Rectal smooth muscle tissue (tissue), 1 donor: ENCODE measurements around the gene LVRN.
A peak's percentile ranks its signal among the peaks of the same experiment; 100 is the strongest.

ENCODE experiments used
- H3K27ac ChIP-seq: one replicate; pipeline ENCODE4 v1.7.0; 2013; ENCODE audit warnings: low read depth, low read length, inconsistent platforms
- H3K27me3 ChIP-seq: one replicate; pipeline ENCODE4 v1.7.0; 2013; ENCODE audit warnings: low read length; ENCODE audit not compliant: control insufficient read depth, insufficient read depth
- H3K36me3 ChIP-seq: one replicate; pipeline ENCODE4 v1.7.0; 2013; ENCODE audit warnings: low read length; ENCODE audit not compliant: control insufficient read depth, insufficient read depth
- H3K4me1 ChIP-seq: one replicate; pipeline ENCODE4 v1.7.0; 2013; ENCODE audit warnings: low read length; ENCODE audit not compliant: control insufficient read depth, insufficient read depth
- H3K4me3 ChIP-seq: one replicate; pipeline ENCODE4 v1.7.0; 2013; ENCODE audit warnings: low read length
- H3K9ac ChIP-seq: one replicate; pipeline ENCODE4 v1.7.0; 2013; ENCODE audit warnings: low read length

The LVRN gene

GRCh38 chr5:115963566-115963965, 1.3 kb downstream of the LVRN start:
- Histone ChIP-seq H3K27me3 (peaks cover 22% of the 10 kb centered on the region), H3K4me3 (peak overlapping the region; percentile 7), H3K27ac (no peak overlapping the region), H3K9ac (no peak overlapping the region), H3K36me3 (no peaks in the 10 kb centered on the region), H3K4me1 (no peaks in the 10 kb centered on the region)

DNA sequence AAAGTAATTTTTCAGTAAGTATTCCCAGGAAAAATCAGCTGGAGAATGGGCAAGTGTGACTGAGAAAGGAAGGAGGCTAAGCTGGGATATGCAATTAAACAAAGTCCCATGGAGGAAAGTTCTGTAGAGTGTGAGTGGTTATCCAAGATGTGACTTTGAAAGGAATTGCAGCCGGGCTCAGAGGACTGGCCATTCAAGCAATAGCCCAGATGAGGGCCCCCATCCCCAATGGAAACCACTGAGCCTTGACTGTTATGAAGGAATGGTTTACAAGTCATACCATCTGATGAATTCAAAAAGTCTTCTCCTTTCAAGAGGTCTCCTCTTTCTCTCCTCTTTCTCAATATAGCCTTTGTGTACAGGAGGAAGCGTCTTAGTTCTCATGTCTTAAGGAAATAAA, 6.5 kb downstream of the LVRN start:
- Histone ChIP-seq H3K9ac (no peak overlapping the region), H3K36me3 (no peaks in the 10 kb centered on the region), H3K27ac (no peak overlapping the region), H3K27me3 (peaks cover 1% of the 10 kb centered on the region), H3K4me1 (no peaks in the 10 kb centered on the region), H3K4me3 (no peak overlapping the region)

DNA sequence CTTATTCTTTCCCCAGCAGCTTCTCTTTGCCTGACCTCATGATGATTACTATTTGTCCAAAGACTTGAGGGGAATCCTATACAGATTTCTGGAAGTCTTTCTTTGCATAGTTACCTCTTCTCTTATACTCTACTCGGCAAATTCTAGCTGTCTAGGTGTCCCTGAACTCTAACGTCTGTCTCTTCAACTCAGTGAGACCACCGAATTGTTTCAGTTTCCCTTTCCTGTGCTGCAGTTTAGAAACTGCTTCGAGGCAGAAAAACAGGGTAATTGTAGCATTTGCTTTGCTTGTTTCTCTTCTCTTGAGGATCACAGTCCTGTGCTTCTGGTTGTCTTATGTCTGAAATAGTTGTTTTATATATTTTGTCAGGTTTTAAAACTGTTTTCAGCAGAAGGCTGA, 14.8 kb downstream of the LVRN start:
- Histone ChIP-seq H3K9ac (no peak overlapping the region), H3K27ac (no peak overlapping the region), H3K4me1 (peaks cover 3% of the 10 kb centered on the region), H3K36me3 (no peaks in the 10 kb centered on the region), H3K4me3 (no peak overlapping the region), H3K27me3 (no peaks in the 10 kb centered on the region)

GRCh38 chr5:115977988-115978387, 15.7 kb downstream of the LVRN start:
- Histone ChIP-seq H3K27me3 (no peaks in the 10 kb centered on the region), H3K9ac (no peak overlapping the region), H3K4me3 (no peak overlapping the region), H3K4me1 (peaks cover 3% of the 10 kb centered on the region), H3K27ac (no peak overlapping the region), H3K36me3 (no peaks in the 10 kb centered on the region)

DNA sequence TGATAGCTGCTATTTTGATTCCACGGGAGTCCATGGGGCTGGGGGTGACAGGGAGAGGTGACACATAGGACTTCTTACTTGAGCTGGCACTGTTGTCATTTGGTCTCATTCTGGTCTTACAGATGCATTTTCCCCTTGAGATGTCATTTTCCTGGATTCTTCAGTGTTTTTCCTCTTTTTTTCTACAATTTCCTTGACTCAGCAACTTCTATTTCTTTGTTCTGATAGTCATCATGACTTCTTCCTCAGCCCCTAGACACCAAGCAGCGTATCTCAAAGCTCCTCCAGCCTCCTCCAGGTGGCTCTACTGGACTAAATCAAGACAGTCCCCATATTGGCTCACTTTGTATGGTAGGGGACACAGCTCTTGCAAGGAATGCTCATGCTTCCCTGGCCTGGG, 16.5 kb downstream of the LVRN start:
- H3K9ac ChIP-seq: no peak overlapping the region
- no peaks in the 10 kb centered on the region for H3K36me3 ChIP-seq
- H3K4me3 ChIP-seq: no peak overlapping the region
- H3K27me3 ChIP-seq: no peaks in the 10 kb centered on the region
- H3K4me1 ChIP-seq: peaks cover 3% of the 10 kb centered on the region
- no peak overlapping the region for H3K27ac ChIP-seq

DNA sequence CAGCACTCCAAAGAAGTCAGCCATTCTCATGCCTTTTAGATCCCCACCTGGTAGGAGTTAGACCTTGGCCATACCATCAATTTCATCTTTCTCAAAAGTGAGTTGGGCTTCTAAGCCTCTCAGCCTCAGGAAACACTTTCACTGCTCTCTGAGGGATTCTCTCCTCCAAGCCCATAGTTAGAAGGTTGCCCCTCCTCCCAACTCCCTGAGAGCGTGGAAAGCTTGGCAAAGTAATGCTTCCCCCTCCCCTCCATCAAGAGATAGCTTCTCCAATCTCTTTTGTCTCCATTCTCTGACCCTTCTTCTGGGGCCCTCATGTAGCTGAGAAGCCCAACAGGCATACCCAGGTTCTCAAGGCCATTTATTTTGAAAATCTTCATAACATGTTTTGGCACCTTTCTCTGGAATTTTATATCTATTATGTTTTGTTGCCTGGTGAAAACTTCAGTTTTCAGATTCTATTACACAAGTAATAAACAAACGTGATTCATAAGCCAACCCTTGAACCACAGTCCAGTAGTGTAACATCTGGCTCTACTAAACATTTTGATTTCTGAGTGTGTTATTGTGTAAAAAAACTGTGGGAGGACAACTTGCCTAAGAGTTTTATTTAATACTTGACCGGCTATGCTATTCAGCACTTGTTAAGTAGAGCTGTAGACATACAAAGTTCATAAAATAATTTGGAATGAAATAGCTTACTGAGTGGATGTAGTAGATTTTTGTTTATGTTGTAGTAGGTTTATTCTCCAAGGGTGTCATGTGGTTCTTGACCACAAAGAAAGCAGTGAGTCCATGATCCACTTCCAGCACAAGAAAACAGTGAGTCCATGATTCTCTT, 17.1 kb downstream of the LVRN start:
- Histone ChIP-seq H3K36me3 (no peaks in the 10 kb centered on the region), H3K9ac (no peak overlapping the region), H3K27ac (no peak overlapping the region), H3K4me1 (peaks cover 3% of the 10 kb centered on the region), H3K4me3 (no peak overlapping the region), H3K27me3 (no peaks in the 10 kb centered on the region)

DNA sequence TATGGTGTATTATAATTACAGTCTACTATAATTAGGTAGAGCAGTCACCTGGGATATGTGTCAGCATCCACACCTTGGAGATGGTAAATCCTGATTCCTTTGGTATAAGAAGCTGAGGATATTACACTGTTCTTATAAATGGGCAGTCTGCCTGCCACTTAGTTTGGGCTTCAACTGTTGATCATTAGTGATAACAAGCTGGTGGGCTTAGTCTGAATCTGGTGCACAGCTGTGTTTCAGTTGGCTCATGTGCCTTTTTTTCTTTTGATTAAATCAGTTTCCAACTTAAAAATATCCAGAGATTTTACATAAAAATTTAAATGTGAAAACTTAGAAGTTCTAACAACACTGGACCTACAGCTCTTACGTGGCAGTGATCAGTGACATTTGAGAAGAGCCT, 21.2 kb downstream of the LVRN start:
- H3K36me3 ChIP-seq: no peaks in the 10 kb centered on the region
- H3K27me3 ChIP-seq: no peaks in the 10 kb centered on the region
- no peak overlapping the region for H3K27ac ChIP-seq
- H3K4me3 ChIP-seq: no peak overlapping the region
- H3K4me1 ChIP-seq: peaks cover 3% of the 10 kb centered on the region
- H3K9ac ChIP-seq: no peak overlapping the region

DNA sequence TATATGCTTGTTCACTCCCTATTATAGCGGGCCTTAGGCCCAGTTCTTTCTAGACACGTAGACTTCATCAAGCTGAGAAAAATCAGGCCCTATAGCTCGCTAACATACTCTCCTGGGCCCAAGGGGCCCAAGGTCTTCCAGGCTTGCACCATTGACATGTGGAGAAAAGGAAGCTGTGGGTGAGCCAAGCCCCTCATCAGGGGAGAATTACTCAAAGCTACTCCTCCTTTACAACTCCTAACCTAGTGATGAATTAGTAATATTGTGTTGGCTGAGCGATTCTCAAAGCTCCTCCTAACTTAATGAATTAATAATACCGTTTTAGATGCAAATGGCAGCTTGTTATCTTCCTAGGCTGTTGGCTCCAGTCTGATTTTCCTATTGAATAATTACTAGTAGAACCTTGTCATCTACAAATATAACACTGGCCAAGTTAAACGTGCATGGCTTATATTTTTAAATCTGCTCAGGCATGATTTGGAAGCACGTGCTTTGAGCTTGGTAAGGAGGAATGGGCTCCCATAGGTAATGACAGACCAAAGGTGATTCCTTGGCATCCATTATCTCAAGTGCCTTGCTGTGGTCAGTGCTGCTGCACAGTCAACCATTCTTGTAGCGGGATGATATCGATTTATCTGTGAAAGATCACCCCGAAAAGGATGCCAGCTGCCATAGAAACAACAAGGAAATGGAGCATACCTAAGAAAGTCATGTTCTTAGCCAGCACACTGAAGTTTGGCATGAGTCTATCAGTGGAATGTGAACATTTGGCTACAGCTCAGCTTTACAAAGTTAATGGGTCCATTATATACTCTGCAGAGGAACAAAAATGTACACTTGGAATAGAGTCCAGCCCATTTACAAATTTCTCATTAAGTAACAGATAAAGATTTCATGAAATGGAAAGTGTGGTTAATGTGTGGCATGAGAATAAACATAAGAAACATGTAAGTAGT, 23.8 kb downstream of the LVRN start:
- no peaks in the 10 kb centered on the region for H3K36me3 ChIP-seq
- H3K27ac ChIP-seq: no peak overlapping the region
- no peak overlapping the region for H3K9ac ChIP-seq
- no peaks in the 10 kb centered on the region for H3K27me3 ChIP-seq
- no peak overlapping the region for H3K4me3 ChIP-seq
- no peaks in the 10 kb centered on the region for H3K4me1 ChIP-seq

GRCh38 chr5:115988002-115988401, 25.7 kb downstream of the LVRN start:
- Histone ChIP-seq H3K4me3 (no peak overlapping the region), H3K4me1 (no peaks in the 10 kb centered on the region), H3K9ac (no peak overlapping the region), H3K27me3 (no peaks in the 10 kb centered on the region), H3K36me3 (no peaks in the 10 kb centered on the region), H3K27ac (no peak overlapping the region)

DNA sequence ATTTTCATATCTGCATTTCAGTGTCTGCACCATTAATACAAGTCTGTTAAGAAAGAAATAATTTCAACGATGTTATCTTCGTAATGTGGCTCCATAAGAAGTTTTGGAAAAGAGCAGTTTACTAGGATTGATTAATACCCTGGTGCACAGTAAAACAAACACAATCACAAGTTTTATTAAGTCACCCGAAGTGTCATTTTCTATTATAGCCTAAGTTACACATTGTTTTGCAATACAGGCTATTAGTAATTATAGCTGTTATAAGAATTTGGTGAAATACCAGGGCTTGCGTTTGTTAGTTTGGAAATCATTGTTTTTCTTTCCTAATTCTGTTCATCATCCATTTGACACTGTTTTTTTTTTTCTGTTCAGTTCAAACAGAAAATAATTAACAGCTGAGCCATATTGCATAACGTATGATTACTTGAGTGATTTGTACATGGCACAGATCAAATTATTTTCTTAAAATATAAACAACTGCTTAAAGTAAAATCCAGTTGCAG, 30.6 kb downstream of the LVRN start:
- Histone ChIP-seq H3K36me3 (no peaks in the 10 kb centered on the region), H3K9ac (no peak overlapping the region), H3K4me3 (no peak overlapping the region), H3K4me1 (no peaks in the 10 kb centered on the region), H3K27ac (no peak overlapping the region), H3K27me3 (no peaks in the 10 kb centered on the region)

DNA sequence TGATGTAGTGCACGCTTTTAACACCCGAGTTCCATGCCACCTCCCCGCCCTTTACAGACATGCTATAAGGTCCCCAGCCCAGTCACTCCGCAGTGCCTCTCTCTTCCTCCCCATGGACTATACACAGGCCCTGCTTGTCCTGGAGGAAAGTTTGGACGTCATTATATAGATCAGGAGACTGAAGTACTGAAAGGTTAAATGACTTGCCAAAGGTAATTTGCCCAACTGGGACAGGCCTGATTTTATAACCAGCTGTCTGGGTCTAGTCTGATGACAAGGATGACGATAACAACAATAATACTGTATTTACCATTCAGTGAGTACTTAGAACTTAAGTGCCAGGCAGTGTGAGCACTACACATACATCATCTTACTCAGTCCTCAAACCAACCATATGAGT, 33.1 kb downstream of the LVRN start:
- H3K36me3 ChIP-seq: no peaks in the 10 kb centered on the region
- no peaks in the 10 kb centered on the region for H3K4me1 ChIP-seq
- no peaks in the 10 kb centered on the region for H3K27me3 ChIP-seq
- no peak overlapping the region for H3K27ac ChIP-seq
- no peak overlapping the region for H3K9ac ChIP-seq
- no peak overlapping the region for H3K4me3 ChIP-seq

DNA sequence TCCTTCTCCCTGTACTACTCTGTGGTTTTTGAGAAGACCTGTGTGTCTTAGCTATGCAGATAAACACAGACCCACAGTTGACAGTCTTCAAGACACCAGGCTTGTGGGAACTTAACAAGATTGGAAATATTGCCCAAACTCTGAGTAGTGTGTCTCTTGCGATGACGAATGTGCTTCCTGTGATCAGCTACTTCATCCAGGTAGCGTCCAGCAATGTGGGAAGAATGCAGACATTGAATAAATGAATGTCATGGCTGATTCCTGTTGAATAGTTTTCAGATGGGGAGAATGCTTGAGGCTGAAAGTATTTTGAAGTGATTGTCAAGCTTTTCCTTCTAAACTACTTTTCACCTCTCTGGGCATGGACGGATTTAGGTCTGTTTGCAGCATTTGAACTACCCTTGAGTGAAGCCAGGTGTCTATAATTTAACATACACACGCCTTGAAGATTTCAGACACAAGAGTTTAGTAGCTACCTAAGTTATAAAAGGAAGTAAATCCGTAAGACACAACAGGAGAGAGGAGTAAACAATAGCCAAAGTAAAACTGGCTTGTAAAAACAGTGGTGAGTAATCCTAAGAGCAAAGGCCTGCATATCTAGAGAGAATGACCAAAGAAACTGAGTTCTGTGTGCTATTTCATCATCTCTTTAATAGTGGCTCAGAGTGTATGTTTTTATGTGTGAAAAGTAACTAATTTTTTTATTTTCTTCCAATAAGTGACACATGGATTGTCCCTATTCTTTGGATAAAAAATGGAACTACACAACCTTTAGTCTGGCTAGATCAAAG, 40.0 kb downstream of the LVRN start:
- Histone ChIP-seq H3K9ac (no peak overlapping the region), H3K4me1 (no peaks in the 10 kb centered on the region), H3K36me3 (no peaks in the 10 kb centered on the region), H3K27me3 (no peaks in the 10 kb centered on the region), H3K27ac (no peak overlapping the region), H3K4me3 (no peak overlapping the region)
